Calu3 (cell line): Measurements from ENCODE around the gene SIX4. TPM values are rescaled to one million over a fixed set of nuclear protein-coding genes. Genes with fewer than 3 reads are reported as not detected.

Experiments
- BruUV-seq: library from RNA; stranded (reverse); fragments of 400-500 nt; replicated peaks from 2 replicates; lab custom pipeline; 2021; lab: Mats Ljungman, UMichigan
- CTCF ChIA-PET: fragments of 300-600 bp; sonication (Branson Sonifier 250); formaldehyde crosslinking; loops from one replicate; lab custom pipeline; 2022; ENCODE audit warnings: antibody characterized with exemption; lab: Charles Lee
- DNase-seq: peaks from one replicate; pipeline ENCODE4 v3.0.0; 2022
- H3K27ac Mint-ChIP-seq: one replicate; pipeline ENCODE4 v1.8.0; 2022; ENCODE audit warnings: mixed read lengths; ENCODE audit not compliant: unreplicated experiment
- H3K27me3 Mint-ChIP-seq: one replicate; pipeline ENCODE4 v1.8.0; 2022; ENCODE audit warnings: mixed read lengths; ENCODE audit not compliant: unreplicated experiment
- H3K36me3 Mint-ChIP-seq: one replicate; pipeline ENCODE4 v1.8.0; 2022; ENCODE audit warnings: mild to moderate bottlenecking, moderate library complexity, mixed read lengths; ENCODE audit not compliant: insufficient read depth, unreplicated experiment
- H3K4me1 Mint-ChIP-seq: one replicate; pipeline ENCODE4 v1.8.0; 2022; ENCODE audit warnings: mild to moderate bottlenecking, low read depth, mixed read lengths; ENCODE audit not compliant: unreplicated experiment
- H3K4me3 Mint-ChIP-seq: one replicate; pipeline ENCODE4 v1.8.0; 2022; ENCODE audit warnings: mild to moderate bottlenecking, low read depth, moderate library complexity, mixed read lengths; ENCODE audit not compliant: unreplicated experiment
- H3K9me3 Mint-ChIP-seq: one replicate; pipeline ENCODE4 v1.8.0; 2022; ENCODE audit warnings: low read depth, mixed read lengths; ENCODE audit not compliant: unreplicated experiment
- CTCF ChIP-seq: fragments of 200-600 bp; IDR thresholded peaks from one replicate; pipeline ENCODE4 v1.8.0; 2022; ENCODE audit warnings: antibody characterized with exemption; ENCODE audit not compliant: unreplicated experiment
- intact Hi-C: fragments of 100-400 bp; cut with micrococcal nuclease; formaldehyde crosslinking; loops from one replicate; pipeline ENCODE4 v1.10.0; 2022; ENCODE audit not compliant: unreplicated experiment
- total RNA-seq: library from RNA; stranded (reverse); gene quantifications from 2 replicates; pipeline ENCODE4 v1.2.3, GENCODE V29; 2022

SIX4 gene
- total RNA-seq, 1 experiment from 2014 or later = 20.9 TPM

GRCh38 chr14:60680511-60680910 is 43.6 kb downstream of the SIX4 start:
- Mint-ChIP-seq H3K27me3 (no peaks in the 10 kb centered on the region), H3K27ac (no peak overlapping the region), H3K36me3 (no peaks in the 10 kb centered on the region), H3K4me1 (no peaks in the 10 kb centered on the region), H3K9me3 (no peaks in the 10 kb centered on the region), H3K4me3 (no peak overlapping the region)
- no peak for TF ChIP-seq CTCF
- BruUV-seq = no TSS peak
- intact Hi-C loops = no loop called here
- CTCF ChIA-PET = interaction anchor here (0.7 kb wide), 3 partner anchors 13 to 1936 kb away, joined by 4 to 10 read pairs (median 5); no protein-coding TSS in a partner anchor
- no peak for DNase-seq

GRCh38 chr14:60679566-60680258 is 44.4 kb downstream of the SIX4 start:
- CTCF ChIA-PET = no interaction called here
- DNase-seq = no peak
- TF ChIP-seq CTCF = no peak
- intact Hi-C loops = no loop called here
- Mint-ChIP-seq H3K27ac (no peak overlapping the region), H3K9me3 (no peaks in the 10 kb centered on the region), H3K4me3 (no peak overlapping the region), H3K27me3 (no peaks in the 10 kb centered on the region), H3K36me3 (no peaks in the 10 kb centered on the region), H3K4me1 (no peaks in the 10 kb centered on the region)
- no TSS peak for BruUV-seq

- intact Hi-C loops = no loop called here
Measured at GRCh38 chr14:60677701-60678100, 46.5 kb downstream of the SIX4 start.

GRCh38 chr14:60670989-60671388 is 53.2 kb downstream of the SIX4 start:
- CTCF ChIA-PET = no interaction called here
- no peak for TF ChIP-seq CTCF
- Mint-ChIP-seq H3K36me3 (no peaks in the 10 kb centered on the region), H3K4me1 (no peaks in the 10 kb centered on the region), H3K9me3 (no peaks in the 10 kb centered on the region), H3K27me3 (no peaks in the 10 kb centered on the region), H3K27ac (no peak overlapping the region), H3K4me3 (no peak overlapping the region)
- BruUV-seq = no TSS peak
- no peak for DNase-seq
- intact Hi-C loops = no loop called here

More at GRCh38 chr14:60677701-60678100, 46.5 kb downstream of the SIX4 start:
- Mint-ChIP-seq H3K4me3 (no peak overlapping the region), H3K9me3 (no peaks in the 10 kb centered on the region), H3K27me3 (no peaks in the 10 kb centered on the region), H3K27ac (no peak overlapping the region), H3K36me3 (no peaks in the 10 kb centered on the region), H3K4me1 (no peaks in the 10 kb centered on the region)
- BruUV-seq = no TSS peak
- no peak for TF ChIP-seq CTCF
- DNase-seq = no peak
- CTCF ChIA-PET = interaction anchor here (0.5 kb wide), 1 partner anchor 103 kb away, joined by 3 read pairs; no protein-coding TSS in a partner anchor
